H1 (cell line): ENCODE measurements around the gene KCNIP3. TPM values are rescaled to one million over a fixed set of nuclear protein-coding genes. Genes with fewer than 3 reads are reported as not detected.

Experiments
- CTCF ChIA-PET: fragments of 300-600 bp; sonication (Branson Sonifier 250); formaldehyde crosslinking; loops from one replicate; lab custom pipeline; 2021; ENCODE audit not compliant: partially characterized antibody; lab: Charles Lee
- POLR2A ChIA-PET: fragments of 300-600 bp; sonication (Branson Sonifier 250); formaldehyde crosslinking; loops from one replicate; lab custom pipeline; 2021; ENCODE audit warnings: inconsistent platforms; ENCODE audit not compliant: partially characterized antibody; lab: Charles Lee
- DNase-seq, 2 experiments: peaks; one replicate each; pipeline versions ENCODE4 v3.0.0 to v3.0.0-alpha.2; 2010 to 2022; ENCODE audit warnings: low spot score in 2 of 2, low read depth in 1 of 2, mixed read lengths in 1 of 2
- FAIRE-seq: peaks from 2 replicates; lab custom pipeline; 2011; peaks lifted over from hg19 to GRCh38; lab: Jason Lieb, UNC
- H2AFZ ChIP-seq: 2 replicates; pipeline ENCODE4 v1.8.1; 2012; ENCODE audit warnings: low read length, inconsistent platforms
- H2AK5ac ChIP-seq: 2 replicates; pipeline ENCODE4 v1.6.1; 2013; ENCODE audit warnings: low read depth, low read length
- H2BK120ac ChIP-seq: replicated peaks from 2 replicates; pipeline ENCODE3; 2013; ENCODE audit warnings: low read depth, low read length, inconsistent platforms
- H2BK12ac ChIP-seq: 2 replicates; pipeline ENCODE4 v1.6.1; 2013; ENCODE audit warnings: low read depth, low read length
- H2BK15ac ChIP-seq: 2 replicates; pipeline ENCODE4 v1.6.1; 2013; ENCODE audit warnings: low read length
- H2BK20ac ChIP-seq: 2 replicates; pipeline ENCODE4 v1.6.1; 2013; ENCODE audit warnings: low read length
- H2BK5ac ChIP-seq: 2 replicates; pipeline ENCODE4 v1.6.1; 2013; ENCODE audit warnings: low read depth, low read length
- H3K14ac ChIP-seq: 2 replicates; pipeline ENCODE4 v1.6.1; 2013; ENCODE audit warnings: inconsistent platforms; ENCODE audit not compliant: insufficient read length
- H3K18ac ChIP-seq: 2 replicates; pipeline ENCODE4 v1.6.1; 2013; ENCODE audit warnings: low read length; ENCODE audit errors: extremely low read depth
- H3K23ac ChIP-seq: 2 replicates; pipeline ENCODE4 v1.6.1; 2013; ENCODE audit warnings: inconsistent platforms; ENCODE audit not compliant: insufficient read length
- H3K23me2 ChIP-seq: 2 replicates; pipeline ENCODE4 v1.6.1; 2013; ENCODE audit warnings: low read depth, low read length
- H3K27ac ChIP-seq: 2 replicates; pipeline ENCODE4 v1.6.1; 2011; ENCODE audit warnings: low read depth, low read length, inconsistent platforms
- H3K27me3 ChIP-seq, 4 experiments: replicated peaks in 1 of 4; 1 replicate in 1 of 4; 2 replicates in 3 of 4; pipeline versions ENCODE4 v1.6.1 to v1.8.1; 2011 to 2013; ENCODE audit warnings: low read length in 3 of 4, mild to moderate bottlenecking in 3 of 4, inconsistent platforms in 2 of 4, mixed read lengths in 2 of 4, moderate library complexity in 1 of 4; ENCODE audit not compliant: control insufficient read depth in 3 of 4, insufficient read depth in 3 of 4; ENCODE audit errors: extremely low read depth in 1 of 4
- H3K36me3 ChIP-seq, 4 experiments: 2 replicates each; pipeline versions ENCODE4 v1.6.1 to v1.8.1; 2011 to 2013; ENCODE audit warnings: mild to moderate bottlenecking in 4 of 4, low read length in 3 of 4, moderate library complexity in 2 of 4, control low read depth in 1 of 4, inconsistent platforms in 1 of 4; ENCODE audit not compliant: insufficient read depth in 4 of 4, control insufficient read depth in 2 of 4
- H3K4ac ChIP-seq: replicated peaks from 2 replicates; pipeline ENCODE3; 2013; ENCODE audit warnings: low read length, low read depth, mixed read lengths, inconsistent platforms; ENCODE audit not compliant: insufficient read length
- H3K4me1 ChIP-seq, 4 experiments: replicated peaks in 1 of 4; 1 replicate in 1 of 4; 2 replicates in 3 of 4; pipeline versions ENCODE4 v1.6.1 to v1.8.1; 2011 to 2013; ENCODE audit warnings: low read length in 3 of 4, inconsistent platforms in 2 of 4, mixed read lengths in 1 of 4; ENCODE audit not compliant: insufficient read depth in 4 of 4, control insufficient read depth in 3 of 4
- H3K4me2 ChIP-seq, 2 experiments: 2 replicates each; pipeline versions ENCODE4 v1.6.1 to v1.8.1; 2011 to 2013; ENCODE audit warnings: low read depth in 2 of 2, low read length in 2 of 2, control low read depth in 1 of 2, inconsistent platforms in 1 of 2, mild to moderate bottlenecking in 1 of 2; ENCODE audit not compliant: insufficient read depth in 1 of 2
- H3K4me3 ChIP-seq, 4 experiments: fragments of 200-600, 300-600 bp in 1 of 4; sonication (generic), shearing (Covaris generic), sonication (Bioruptor Twin) in 1 of 4; 2 replicates each; pipeline versions ENCODE4 v1.5.1 to v1.8.1; 2011 to 2016; ENCODE audit warnings: low read length in 4 of 4, low read depth in 3 of 4, control low read depth in 2 of 4, inconsistent platforms in 2 of 4, mild to moderate bottlenecking in 2 of 4, mixed read lengths in 1 of 4, moderate library complexity in 1 of 4; ENCODE audit not compliant: insufficient read depth in 2 of 4; ENCODE audit errors: extremely low read depth in 1 of 4
- H3K56ac ChIP-seq: replicated peaks from 2 replicates; pipeline ENCODE3; 2013; ENCODE audit warnings: low read depth, mild to moderate bottlenecking, mixed read lengths, low read length, inconsistent platforms; ENCODE audit not compliant: insufficient read length
- H3K79me1 ChIP-seq: 2 replicates; pipeline ENCODE4 v1.6.1; 2013; ENCODE audit warnings: low read depth, low read length, control low read depth
- H3K79me2 ChIP-seq, 2 experiments: 2 replicates each; pipeline versions ENCODE4 v1.6.1 to v1.8.1; 2012 to 2013; ENCODE audit warnings: low read length in 2 of 2, mild to moderate bottlenecking in 2 of 2, inconsistent platforms in 1 of 2; ENCODE audit not compliant: insufficient read depth in 2 of 2, control insufficient read depth in 1 of 2
- H3K9ac ChIP-seq, 4 experiments: replicated peaks in 1 of 4; 1 replicate in 1 of 4; 2 replicates in 3 of 4; pipeline versions ENCODE4 v1.6.1 to v1.8.1; 2011 to 2013; ENCODE audit warnings: low read depth in 3 of 4, low read length in 3 of 4, control low read depth in 2 of 4, mild to moderate bottlenecking in 2 of 4, moderate library complexity in 2 of 4, inconsistent platforms in 1 of 4; ENCODE audit errors: extremely low read depth in 1 of 4
- H3K9me3 ChIP-seq, 2 experiments: 2 replicates each; pipeline versions ENCODE4 v1.6.1 to v1.8.1; 2012 to 2013; ENCODE audit warnings: mild to moderate bottlenecking in 2 of 2, moderate library complexity in 2 of 2, control low read depth in 1 of 2, inconsistent platforms in 1 of 2, low read depth in 1 of 2, low read length in 1 of 2, mixed read lengths in 1 of 2; ENCODE audit not compliant: insufficient read depth in 2 of 2
- H4K20me1 ChIP-seq, 2 experiments: replicated peaks in 1 of 2; 2 replicates each; pipeline versions ENCODE3 to v1.8.1; 2011 to 2013; ENCODE audit warnings: inconsistent platforms in 2 of 2, low read length in 2 of 2, mild to moderate bottlenecking in 1 of 2; ENCODE audit not compliant: insufficient read depth in 2 of 2, control insufficient read depth in 1 of 2
- H4K5ac ChIP-seq: 2 replicates; pipeline ENCODE4 v1.6.1; 2013; ENCODE audit warnings: low read length, low read depth, mixed read lengths, inconsistent platforms; ENCODE audit not compliant: insufficient read length
- H4K8ac ChIP-seq: 2 replicates; pipeline ENCODE4 v1.8.0; 2013; ENCODE audit warnings: mild to moderate bottlenecking, moderate library complexity, low read length, inconsistent platforms; ENCODE audit not compliant: insufficient read depth; ENCODE audit errors: extremely low read depth
- H4K91ac ChIP-seq: replicated peaks from 2 replicates; pipeline ENCODE3; 2013; ENCODE audit warnings: low read length, mixed read lengths, inconsistent platforms; ENCODE audit not compliant: insufficient read length
- POLR2AphosphoS5 ChIP-seq: IDR thresholded peaks from 2 replicates; pipeline ENCODE4 v1.6.1; 2011; ENCODE audit warnings: low read depth, low read length
- RBBP5 ChIP-seq: IDR thresholded peaks from 2 replicates; pipeline ENCODE4 v1.7.1; 2012; ENCODE audit warnings: low read depth, mild to moderate bottlenecking, inconsistent platforms, low read length, moderate library complexity, borderline replicate concordance
- RXRA ChIP-seq: IDR thresholded peaks from 2 replicates; pipeline ENCODE4 v1.6.1; 2011; ENCODE audit warnings: low read depth, mild to moderate bottlenecking, low read length, moderate library complexity; ENCODE audit not compliant: insufficient read depth
- SUZ12 ChIP-seq: fragments of 200-600 bp; sonication (generic); IDR thresholded peaks from 2 replicates; pipeline ENCODE4 v1.6.1; 2012; ENCODE audit warnings: mild to moderate bottlenecking, inconsistent platforms, low read length, moderate library complexity, mixed read lengths
- TCF12 ChIP-seq: IDR thresholded peaks from 2 replicates; pipeline ENCODE4 v1.6.1; 2011; ENCODE audit warnings: low read depth, mild to moderate bottlenecking, low read length
- YY1 ChIP-seq: IDR thresholded peaks from 2 replicates; pipeline ENCODE4 v1.6.1; 2011; ENCODE audit warnings: low read depth, mild to moderate bottlenecking, low read length
- WGBS, 2 experiments: shearing (Covaris generic) in 1 of 2; methylation state at CpG; one replicate each; pipeline versions ENCODE4 v1.1.6 to v1.1.7; 2013 to 2015; ENCODE audit warnings: low lambda C conversion rate in 2 of 2, mixed read lengths in 2 of 2, inconsistent platforms in 1 of 2, low coverage in 1 of 2, missing lambda C conversion rate in 1 of 2; ENCODE audit not compliant: insufficient replicate concordance in 2 of 2, insufficient coverage in 1 of 2, insufficient read length in 1 of 2; ENCODE audit errors: extremely low coverage in 1 of 2, missing lambda C conversion rate in 1 of 2; 5-methylcytosine and 5-hydroxymethylcytosine counted together
- polyA plus RNA-seq, 7 experiments: library from polyadenylated mRNA; depleted of rRNA in 3 of 7; stranded (reverse) in 5 of 7; unstranded in 2 of 7; fragments of >200 nt in 5 of 7; fragments of 200-250 nt in 2 of 7; gene quantifications; 1 replicate in 5 of 7; 2 replicates in 1 of 7; 4 replicates in 1 of 7; pipeline versions ENCODE4 v1.2.1 to v1.2.3, GENCODE V29; 2011 to 2013; ENCODE audit warnings: missing spikeins in 2 of 7, mixed read lengths in 2 of 7
- total RNA-seq: library from RNA; stranded (reverse); fragmentation: NEBNext Ultra II Directional; extraction: Animal tissue kit (Norgen Biotek cat#: 25700); gene quantifications from 2 replicates; pipeline ENCODE4 v1.2.1, GENCODE V29; 2021
- TF ChIP-seq, protein P1 (sequence below): IDR thresholded peaks from 2 replicates; pipeline ENCODE4 v1.6.1; 2012; ENCODE audit warnings: inconsistent platforms

The KCNIP3 gene
- total and polyA plus RNA-seq, 2 of the 8 experiments (the other 6 are each of a cell fraction or from before 2014, with no cell fraction given): 0.33 to 1.9 TPM

DNA sequence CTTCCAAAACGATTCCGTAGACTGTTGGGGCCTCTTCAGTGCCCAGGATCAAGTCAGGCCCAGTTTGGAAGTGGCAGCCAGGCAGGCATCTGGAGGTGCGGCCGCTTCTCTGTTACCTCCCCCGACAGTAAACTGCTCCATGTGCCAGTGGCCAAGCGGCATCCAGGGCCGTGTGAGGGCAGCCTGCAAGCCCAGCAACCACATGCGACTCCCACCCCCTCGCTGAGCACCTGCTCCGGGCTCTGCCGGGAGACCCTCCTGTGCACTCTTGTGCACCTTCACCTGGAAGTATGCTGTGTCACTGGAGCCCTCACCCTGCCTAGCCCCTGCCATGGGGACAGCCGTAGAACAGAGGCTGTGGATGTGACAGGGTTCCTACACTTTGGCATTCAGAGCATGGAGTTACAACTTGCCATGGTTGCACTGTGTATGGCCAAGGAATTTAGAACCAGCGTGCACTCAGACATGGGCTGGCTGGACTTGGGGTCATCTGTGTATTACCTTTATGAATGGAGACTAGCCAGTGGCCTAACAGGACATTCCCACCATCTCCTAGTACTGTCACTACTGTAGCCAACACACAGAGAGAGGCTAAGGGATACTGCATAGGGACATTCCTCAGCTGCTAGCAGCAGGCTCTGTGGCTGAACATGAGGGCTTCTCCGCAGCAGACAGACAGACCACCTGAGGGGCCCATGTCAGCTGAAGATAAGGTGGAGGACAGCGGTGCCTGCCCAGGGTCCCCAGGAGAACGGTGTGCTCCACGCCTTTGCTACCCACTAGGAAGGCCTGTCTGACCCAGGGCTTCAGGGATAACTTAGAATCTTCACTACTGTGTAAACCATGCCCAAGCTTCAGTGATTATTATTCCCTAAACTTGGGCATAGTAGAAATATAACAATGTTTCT lies 80.3 kb downstream of the KCNIP3 start:
- Histone ChIP-seq H3K9me3 (peaks cover 59 to 90% of the 10 kb centered on the region in 2 experiments), H2AFZ (no peak overlapping the region), H4K5ac (no peak overlapping the region), H3K4me3 (no peak overlapping the region), H3K14ac (no peak overlapping the region), H3K79me1 (no peaks in the 10 kb centered on the region), H4K8ac (no peak overlapping the region), H3K79me2 (no peaks in the 10 kb centered on the region), H2BK15ac (no peak overlapping the region), H2BK5ac (no peak overlapping the region), H2BK12ac (no peak overlapping the region), H4K91ac (no peak overlapping the region), H3K4me2 (no peak overlapping the region), H2BK120ac (no peak overlapping the region), H3K18ac (no peak overlapping the region), H3K23ac (no peak overlapping the region), H3K23me2 (no peaks in the 10 kb centered on the region), H3K9ac (no peak overlapping the region), H3K36me3 (no peaks in the 10 kb centered on the region), H3K27me3 (no peaks in the 10 kb centered on the region), H2AK5ac (no peak overlapping the region), H3K4ac (no peak overlapping the region), H4K20me1 (no peaks in the 10 kb centered on the region), H3K56ac (no peak overlapping the region), H3K27ac (no peak overlapping the region), H3K4me1 (peaks cover 0 to 6% (median 0%) of the 10 kb centered on the region in 4 experiments; a peak in 1 of 7 replicates), H2BK20ac (no peak overlapping the region)
- FAIRE-seq (no peak), DNase-seq (no peak)
- WGBS, 2 experiments: 87% methylated on average over 17 of the region's 17 CpGs; no CpG with 5 or more reads in 1 of the 2 experiments
- ChIA-PET CTCF (interaction anchor here (0.9 kb wide), 1 partner anchor 26 kb away, joined by 4 read pairs; no protein-coding TSS in a partner anchor), POLR2A (no interaction called here)
- TF ChIP-seq TCF12: no peak
- no peak for TF ChIP-seq RBBP5
- no peak for TF ChIP-seq YY1
- TF ChIP-seq SUZ12: no peak
- no peak for TF ChIP-seq RXRA
- TF ChIP-seq, protein P1, sequence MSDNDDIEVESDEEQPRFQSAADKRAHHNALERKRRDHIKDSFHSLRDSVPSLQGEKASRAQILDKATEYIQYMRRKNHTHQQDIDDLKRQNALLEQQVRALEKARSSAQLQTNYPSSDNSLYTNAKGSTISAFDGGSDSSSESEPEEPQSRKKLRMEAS: no peak
- no peak for TF ChIP-seq POLR2AphosphoS5
